ENCODE data around the gene TCEA2.

TCEA2 gene

GRCh38 chr20:64099086-64099786 is 36.2 kb downstream of the TCEA2 start:
- ATAC-seq, result no peak

GRCh38 chr20:64099880-64100565 is 37.0 kb downstream of the TCEA2 start:
- ATAC-seq, result peak in 1 of 2 donors; percentile 37

- ATAC-seq, result no peak
Measured at GRCh38 chr20:64100566-64100888, 37.5 kb downstream of the TCEA2 start.

- ATAC-seq, result no peak
Measured at GRCh38 chr20:64100946-64101688, 38.1 kb downstream of the TCEA2 start.

GRCh38 chr20:64101731-64102621 is 39.0 kb downstream of the TCEA2 start:
- ATAC-seq, result peak; percentile 73 to 76

GRCh38 chr20:64102647-64103354 is 39.8 kb downstream of the TCEA2 start:
- ATAC-seq, result no peak

- no peak for ATAC-seq
Measured at GRCh38 chr20:64103871-64104666, 41.1 kb downstream of the TCEA2 start.

GRCh38 chr20:64104667-64105451 is 41.9 kb downstream of the TCEA2 start:
- ATAC-seq, result no peak

- ATAC-seq, result no peak
Measured at GRCh38 chr20:64105846-64106434, 42.9 kb downstream of the TCEA2 start.

GRCh38 chr20:64106435-64106961 is 43.5 kb downstream of the TCEA2 start:
- ATAC-seq, result no peak

- ATAC-seq, result no peak
Measured at GRCh38 chr20:64106981-64107735, 44.2 kb downstream of the TCEA2 start, which contains the start of gene NPBWR2. Gene NPBWR2 (minus strand): TSS chr20:64107565. CDS start chr20:64106831, 734 bp downstream.

GRCh38 chr20:64107736-64108457 is 44.9 kb downstream of the TCEA2 start:
- ATAC-seq, result no peak

GRCh38 chr20:64108731-64109681 is 46.0 kb downstream of the TCEA2 start:
- no peak for ATAC-seq

- no peak for ATAC-seq
Measured at GRCh38 chr20:64109831-64110391, 46.9 kb downstream of the TCEA2 start.

- ATAC-seq, result no peak
Measured at GRCh38 chr20:64110411-64111068, 47.5 kb downstream of the TCEA2 start.

Measured in activated CD4-positive, CD25-positive, alpha-beta regulatory T cell treated with anti-CD3 and anti-CD28 coated beads, Interleukin-2, amount 50 U/mL, for 24 hours (primary cell).